Measurements from ENCODE around the gene PSD2. TPM values are rescaled to one million over a fixed set of nuclear protein-coding genes. Genes with fewer than 3 reads are reported as not detected.

Gene PSD2
- total RNA-seq, 4 donors from 2014 or later: 0.30 to 0.76 TPM; not detected in 2

DNA sequence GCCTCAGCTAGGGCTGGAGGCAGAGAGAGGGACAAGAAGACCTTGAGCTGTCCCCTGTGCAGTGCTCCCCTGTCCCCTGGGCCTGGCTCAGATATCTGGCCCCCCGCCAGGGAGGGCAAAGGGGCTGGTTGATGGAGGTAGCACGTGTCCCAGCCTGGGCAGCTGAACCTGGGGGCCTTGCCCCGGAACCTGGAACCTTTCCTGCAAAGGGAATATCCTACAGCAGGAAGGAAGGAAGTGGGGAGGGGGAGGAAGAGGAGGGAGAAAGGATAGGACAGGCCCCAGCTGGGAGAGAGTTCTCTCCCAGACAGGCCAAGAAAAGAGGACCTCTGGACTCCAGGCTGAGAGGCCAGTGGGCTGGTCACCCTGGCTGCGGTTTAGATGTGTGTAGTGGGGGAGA is 27.6 kb upstream of the PSD2 start:
- TF ChIP-seq, protein P1, sequence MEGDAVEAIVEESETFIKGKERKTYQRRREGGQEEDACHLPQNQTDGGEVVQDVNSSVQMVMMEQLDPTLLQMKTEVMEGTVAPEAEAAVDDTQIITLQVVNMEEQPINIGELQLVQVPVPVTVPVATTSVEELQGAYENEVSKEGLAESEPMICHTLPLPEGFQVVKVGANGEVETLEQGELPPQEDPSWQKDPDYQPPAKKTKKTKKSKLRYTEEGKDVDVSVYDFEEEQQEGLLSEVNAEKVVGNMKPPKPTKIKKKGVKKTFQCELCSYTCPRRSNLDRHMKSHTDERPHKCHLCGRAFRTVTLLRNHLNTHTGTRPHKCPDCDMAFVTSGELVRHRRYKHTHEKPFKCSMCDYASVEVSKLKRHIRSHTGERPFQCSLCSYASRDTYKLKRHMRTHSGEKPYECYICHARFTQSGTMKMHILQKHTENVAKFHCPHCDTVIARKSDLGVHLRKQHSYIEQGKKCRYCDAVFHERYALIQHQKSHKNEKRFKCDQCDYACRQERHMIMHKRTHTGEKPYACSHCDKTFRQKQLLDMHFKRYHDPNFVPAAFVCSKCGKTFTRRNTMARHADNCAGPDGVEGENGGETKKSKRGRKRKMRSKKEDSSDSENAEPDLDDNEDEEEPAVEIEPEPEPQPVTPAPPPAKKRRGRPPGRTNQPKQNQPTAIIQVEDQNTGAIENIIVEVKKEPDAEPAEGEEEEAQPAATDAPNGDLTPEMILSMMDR (IDR thresholded peaks at IDR 0.05): no peak
- no peak for TF ChIP-seq POLR2A (IDR thresholded peaks at IDR 0.05)
- Histone ChIP-seq H3K36me3 (no peaks in the 10 kb centered on the region), H3K4me3 (no peak overlapping the region), H3K4me1 (peaks cover 0 to 5% of the 10 kb centered on the region in 2 donors), H3K9me3 (no peaks in the 10 kb centered on the region), H3K27ac (no peak overlapping the region), H3K27me3 (no peaks in the 10 kb centered on the region)
- DNase-seq: no peak
- intact Hi-C loops (cut with DNase I; ENCODE audit: low total_unique reads): loop anchor here (10.0 kb wide), 1 partner anchor 343 kb away; no protein-coding TSS in a partner anchor

DNA sequence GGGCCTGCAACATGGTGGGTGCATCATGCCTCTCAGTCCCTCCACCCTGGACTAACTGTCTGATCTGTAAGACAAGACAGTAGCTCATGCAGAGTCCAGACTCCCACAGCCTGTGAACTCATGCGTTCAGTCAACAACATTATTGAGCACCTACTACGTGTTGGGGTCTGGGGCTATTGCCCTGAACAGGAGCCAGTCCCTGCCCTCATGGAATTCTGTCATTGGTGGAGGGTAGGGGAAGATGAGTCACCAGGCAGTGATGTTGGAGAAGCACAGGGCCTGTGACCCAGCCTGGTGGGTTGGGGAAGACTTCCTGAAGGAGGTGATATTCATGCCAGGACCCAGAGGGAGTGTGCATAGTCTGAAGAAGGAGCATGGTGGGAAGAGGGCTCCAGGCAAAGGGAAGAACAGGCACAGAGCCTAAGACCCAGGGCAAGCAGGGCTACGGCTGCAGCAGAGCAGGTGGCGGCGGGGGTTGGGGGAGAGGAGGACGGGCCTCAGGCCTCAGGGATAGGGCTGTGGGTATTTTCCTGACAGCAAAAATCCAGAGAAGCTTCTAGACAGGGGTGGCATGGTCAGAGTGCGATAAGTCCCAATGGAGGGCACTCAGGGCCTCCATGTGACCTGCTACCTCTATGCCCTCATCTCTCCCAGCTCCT is 26.7 kb upstream of the PSD2 start:
- no peaks in the 10 kb centered on the region for H3K27me3 ChIP-seq
- TF ChIP-seq, protein P1 (IDR thresholded peaks at IDR 0.05): no peak
- TF ChIP-seq POLR2A (IDR thresholded peaks at IDR 0.05): no peak
- H3K36me3 ChIP-seq: no peaks in the 10 kb centered on the region
- H3K27ac ChIP-seq: no peak overlapping the region
- no peaks in the 10 kb centered on the region for H3K9me3 ChIP-seq
- DNase-seq: no peak
- no peak overlapping the region for H3K4me3 ChIP-seq
- H3K4me1 ChIP-seq: peaks cover 0 to 5% of the 10 kb centered on the region in 2 donors
- intact Hi-C loops (cut with DNase I; ENCODE audit: low total_unique reads): loop anchor here (10.0 kb wide), 1 partner anchor 344 kb away; no protein-coding TSS in a partner anchor

DNA sequence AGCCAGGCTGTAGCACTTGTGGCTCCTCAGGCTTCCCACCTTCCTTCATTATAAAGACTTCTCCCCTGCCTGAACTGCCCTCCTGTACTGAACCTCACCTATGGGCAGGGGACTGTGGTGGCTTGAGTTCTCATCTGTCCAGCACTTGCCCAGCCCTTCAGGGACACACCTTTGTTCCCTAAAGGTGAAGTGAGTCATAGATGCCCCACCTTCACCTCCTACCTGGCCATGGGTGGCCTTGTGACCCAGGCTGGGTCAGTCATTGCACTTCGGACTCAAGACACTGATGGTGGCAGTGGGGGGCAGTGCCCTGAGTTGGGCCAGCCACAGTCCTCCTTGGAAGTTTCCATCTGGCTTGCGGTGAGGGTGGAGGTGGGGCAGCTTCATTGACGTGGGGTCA is 26.1 kb upstream of the PSD2 start:
- Histone ChIP-seq H3K36me3 (no peaks in the 10 kb centered on the region), H3K9me3 (no peaks in the 10 kb centered on the region), H3K4me3 (no peak overlapping the region), H3K27me3 (no peaks in the 10 kb centered on the region), H3K27ac (no peak overlapping the region), H3K4me1 (no peaks in the 10 kb centered on the region)
- no peak for DNase-seq
- intact Hi-C loops (cut with DNase I; ENCODE audit: low total_unique reads): loop anchor here (10.0 kb wide), 1 partner anchor 345 kb away; no protein-coding TSS in a partner anchor
- TF ChIP-seq POLR2A (IDR thresholded peaks at IDR 0.05): no peak
- TF ChIP-seq, protein P1 (IDR thresholded peaks at IDR 0.05): no peak

DNA sequence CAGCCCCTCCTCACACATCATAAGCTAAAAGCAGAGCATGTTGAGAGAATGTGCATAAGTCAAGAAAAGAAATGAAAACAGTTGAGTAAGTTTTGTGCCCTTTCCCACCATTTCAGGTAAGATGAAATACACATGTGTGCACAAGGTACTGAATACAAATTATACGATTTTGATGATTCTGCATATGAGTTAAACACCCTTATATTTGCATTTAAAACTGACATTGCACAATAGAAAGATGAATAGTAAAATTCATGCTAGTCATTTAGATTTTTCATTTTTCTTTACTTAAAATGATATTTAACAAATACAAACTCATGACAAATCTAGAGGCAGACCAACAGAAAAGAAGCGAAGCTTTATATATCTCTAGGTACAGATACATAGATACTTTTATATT is 24.9 kb upstream of the PSD2 start:
- no peak overlapping the region for H3K4me3 ChIP-seq
- TF ChIP-seq POLR2A (IDR thresholded peaks at IDR 0.05): no peak
- TF ChIP-seq, protein P1 (IDR thresholded peaks at IDR 0.05): no peak
- H3K27me3 ChIP-seq: no peaks in the 10 kb centered on the region
- DNase-seq: no peak
- intact Hi-C loops (cut with DNase I; ENCODE audit: low total_unique reads): no loop called here
- H3K27ac ChIP-seq: no peak overlapping the region
- H3K4me1 ChIP-seq: no peaks in the 10 kb centered on the region
- H3K36me3 ChIP-seq: no peaks in the 10 kb centered on the region
- H3K9me3 ChIP-seq: no peaks in the 10 kb centered on the region

DNA sequence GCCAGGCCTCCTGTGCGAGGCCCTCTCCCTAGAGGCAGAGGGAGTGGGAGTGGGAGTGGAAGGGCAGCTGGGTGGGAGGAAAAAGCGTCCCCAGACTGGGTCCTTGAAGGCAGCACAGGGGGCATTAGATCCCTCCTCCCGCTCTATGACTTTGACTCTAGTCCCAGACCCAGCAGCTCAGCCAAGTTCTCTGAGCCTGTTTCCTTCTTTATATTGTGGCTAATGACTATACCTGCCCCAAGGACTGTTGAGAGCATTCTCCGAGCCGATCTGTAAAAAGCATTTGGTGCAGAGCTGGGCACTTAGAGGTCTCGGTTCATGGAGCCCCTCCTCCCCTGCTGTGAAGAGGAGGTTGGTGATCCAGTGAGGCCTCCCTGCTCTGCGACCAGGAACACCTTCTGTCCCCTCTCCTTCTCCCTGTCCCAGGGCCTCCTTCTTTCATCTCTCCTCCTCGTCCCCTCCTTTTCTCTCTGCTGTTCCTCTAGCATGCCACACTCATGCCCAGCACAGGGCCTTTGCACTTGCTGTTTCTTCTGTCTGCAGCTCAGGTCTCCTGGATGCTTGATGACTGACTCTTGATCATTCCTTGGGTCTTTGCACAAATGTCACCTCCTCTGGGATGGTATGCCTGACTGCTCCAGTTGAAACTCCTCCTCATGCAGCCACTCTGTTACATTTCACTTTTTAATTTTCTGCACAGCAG is 23.4 kb upstream of the PSD2 start:
- H3K9me3 ChIP-seq: no peaks in the 10 kb centered on the region
- DNase-seq: no peak
- no peaks in the 10 kb centered on the region for H3K4me1 ChIP-seq
- no peaks in the 10 kb centered on the region for H3K27me3 ChIP-seq
- H3K27ac ChIP-seq: no peak overlapping the region
- no peak for TF ChIP-seq POLR2A (IDR thresholded peaks at IDR 0.05)
- TF ChIP-seq, protein P1 (IDR thresholded peaks at IDR 0.05): no peak
- no peak overlapping the region for H3K4me3 ChIP-seq
- intact Hi-C loops (cut with DNase I; ENCODE audit: low total_unique reads): no loop called here
- H3K36me3 ChIP-seq: no peaks in the 10 kb centered on the region
